Fibroblast of lung (primary cell): Measurements from ENCODE around the gene SPRYD3.

Source experiments
- CTCF ChIP-seq, 2 donors: IDR thresholded peaks in 1 of 2; conservative IDR thresholded peaks in 1 of 2; 1 replicate in 1 of 2; 2 replicates in 1 of 2; pipeline ENCODE4 v1.5.1; 2011 to 2012; ENCODE audit warnings: low read length in 2 of 2, control low read depth in 1 of 2, inconsistent platforms in 1 of 2, low read depth in 1 of 2, mild to moderate bottlenecking in 1 of 2
- EZH2 ChIP-seq: IDR thresholded peaks from 2 replicates; pipeline ENCODE4 v1.5.1; 2012; ENCODE audit warnings: low read length, control low read depth, mild to moderate bottlenecking; ENCODE audit errors: missing control alignments

DNA sequence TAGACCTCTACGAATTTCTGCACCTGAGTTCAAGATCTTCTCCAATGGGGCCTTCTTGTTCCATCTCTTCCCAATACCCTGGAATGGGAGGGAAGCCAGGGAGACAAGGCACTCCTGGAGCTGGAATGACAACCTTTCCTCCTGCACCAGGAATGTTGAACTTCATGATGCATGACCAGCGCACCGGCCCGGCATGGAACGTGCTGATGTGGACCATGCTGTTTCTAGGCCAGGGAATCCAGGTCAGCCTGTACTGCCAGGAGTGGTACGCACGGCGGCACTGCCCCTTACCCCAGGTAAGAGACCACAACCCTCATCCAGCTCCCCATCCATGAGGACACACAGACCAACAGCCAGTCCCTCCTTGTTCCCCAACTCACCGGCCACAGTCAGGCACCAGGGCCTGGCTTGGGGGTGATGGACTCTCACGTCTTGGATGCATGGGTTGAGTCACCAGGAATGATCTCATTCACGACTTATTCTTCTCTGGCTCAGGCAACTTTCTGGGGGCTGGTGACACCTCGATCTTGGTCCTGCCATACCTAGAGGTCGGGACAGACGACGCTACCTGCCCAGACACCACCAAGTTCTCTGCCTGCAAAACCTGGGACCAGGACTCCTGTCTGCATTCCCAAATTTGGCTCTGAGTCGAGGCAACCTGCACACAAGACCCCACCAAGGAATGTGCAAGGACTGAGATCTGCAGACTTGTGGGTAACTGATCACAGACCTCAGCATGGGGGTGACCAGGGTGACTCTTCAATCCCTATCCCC, 44.6 kb upstream of the SPRYD3 start:
- no peak for TF ChIP-seq CTCF (conservative IDR thresholded peaks at IDR 0.05 in 1 of 2, IDR thresholded peaks at IDR 0.05 in 1 of 2; ENCODE audit: low read depth in 1 of 2, low read length in 2 of 2)
- no peak for TF ChIP-seq EZH2
